Uterus (tissue), 4 donors: Measurements from ENCODE around the gene MUC5B. TPM values are rescaled to one million over a fixed set of nuclear protein-coding genes. Genes with fewer than 3 reads are reported as not detected.

Experiments used
- DNase-seq, 2 donors: peaks; one replicate each; pipeline ENCODE4 v3.0.0-alpha.2; 2019 to 2020
- H3K27ac ChIP-seq, 2 donors: fragments of 200-600 bp; sonication (generic); 1 replicate in 1 of 2; 2 replicates in 1 of 2; pipeline ENCODE4 v1.5.1; 2016 to 2018
- H3K27me3 ChIP-seq, 2 donors: fragments of 200-600 bp; sonication (generic); one replicate each; pipeline ENCODE4 v1.5.1; 2018 to 2019; ENCODE audit warnings: control low read depth in 1 of 2
- H3K36me3 ChIP-seq, 2 donors: fragments of 200-600 bp; sonication (generic); one replicate each; pipeline ENCODE4 v1.5.1; 2019; ENCODE audit warnings: control low read depth in 1 of 2
- H3K4me1 ChIP-seq, 2 donors: fragments of 200-600 bp; sonication (generic); one replicate each; pipeline ENCODE4 v1.5.1; 2018 to 2019; ENCODE audit warnings: control low read depth in 1 of 2
- H3K4me3 ChIP-seq, 2 donors: fragments of 200-600 bp; sonication (generic); 1 replicate in 1 of 2; 2 replicates in 1 of 2; pipeline ENCODE4 v1.5.1; 2018 to 2019; ENCODE audit warnings: mild to moderate bottlenecking in 1 of 2
- H3K9me3 ChIP-seq, 2 donors: fragments of 200-600 bp; sonication (generic); one replicate each; pipeline ENCODE4 v1.5.1; 2019; ENCODE audit warnings: control low read depth in 1 of 2
- CTCF ChIP-seq, 4 experiments: fragments of 200-600 bp in 2 of 4; fragments of 450-650 bp in 2 of 4; sonication (generic) in 2 of 4; IDR thresholded peaks; one replicate each; pipeline ENCODE4 v1.5.1; 2016 to 2019; ENCODE audit warnings: antibody characterized with exemption in 4 of 4, mild to moderate bottlenecking in 2 of 4, moderate library complexity in 1 of 4
- POLR2A ChIP-seq, 2 donors: fragments of 450-650 bp; IDR thresholded peaks; one replicate each; pipeline ENCODE4 v1.6.1; 2016; ENCODE audit warnings: antibody characterized with exemption in 2 of 2, mild to moderate bottlenecking in 1 of 2, moderate library complexity in 1 of 2
- intact Hi-C: fragments of 100-400 bp; cut with DNase I; formaldehyde crosslinking; loops from one replicate; pipeline ENCODE4 v1.15.1; 2023; ENCODE audit warnings: low total_unique reads
- total RNA-seq, 4 donors: library from RNA; depleted of rRNA in 3 of 4; stranded (reverse); fragments of >200 nt in 3 of 4; gene quantifications; one replicate each; pipeline versions ENCODE4 v1.1.0 to v1.2.4, GENCODE V29; 2014 to 2023
- donor health status: DM: yes; HTN: yes; CAD: no.

The MUC5B gene
- total RNA-seq, 4 donors from 2014 or later: under 0.01 to 3.8 (median 0.71) TPM

- H3K4me1 ChIP-seq: no peaks in the 10 kb centered on the region
- no peak for DNase-seq
- H3K4me3 ChIP-seq: no peak overlapping the region
- no peaks in the 10 kb centered on the region for H3K27me3 ChIP-seq
- no peak overlapping the region for H3K27ac ChIP-seq
- no peaks in the 10 kb centered on the region for H3K36me3 ChIP-seq
- intact Hi-C loops: no loop called here
- TF ChIP-seq CTCF (IDR thresholded peaks at IDR 0.05) (no peak), POLR2A (IDR thresholded peaks at IDR 0.05) (no peak)
- H3K9me3 ChIP-seq: no peaks in the 10 kb centered on the region
These were observed 1.9 kb downstream of the MUC5B start for GRCh38 chr11:1224491-1225385.

GRCh38 chr11:1225386-1226225 is 2.7 kb downstream of the MUC5B start:
- no peaks in the 10 kb centered on the region for H3K9me3 ChIP-seq
- no peak for DNase-seq
- H3K27ac ChIP-seq: no peak overlapping the region
- no peaks in the 10 kb centered on the region for H3K36me3 ChIP-seq
- intact Hi-C loops: no loop called here
- H3K4me1 ChIP-seq: no peaks in the 10 kb centered on the region
- H3K4me3 ChIP-seq: no peak overlapping the region
- peaks cover 0 to 5% of the 10 kb centered on the region in 2 donors for H3K27me3 ChIP-seq
- TF ChIP-seq POLR2A (IDR thresholded peaks at IDR 0.05): no peak
- no peak for TF ChIP-seq CTCF (IDR thresholded peaks at IDR 0.05)

- no peak for DNase-seq
- Histone ChIP-seq H3K4me1 (no peaks in the 10 kb centered on the region), H3K9me3 (no peaks in the 10 kb centered on the region), H3K4me3 (no peak overlapping the region), H3K27me3 (peaks cover 0 to 5% of the 10 kb centered on the region in 2 donors), H3K36me3 (no peaks in the 10 kb centered on the region), H3K27ac (no peak overlapping the region)
- TF ChIP-seq POLR2A (IDR thresholded peaks at IDR 0.05) (no peak), CTCF (IDR thresholded peaks at IDR 0.05) (no peak)
- intact Hi-C loops: no loop called here
These were observed 3.5 kb downstream of the MUC5B start for GRCh38 chr11:1226226-1226985.

- TF ChIP-seq POLR2A (IDR thresholded peaks at IDR 0.05): no peak
- no peak for TF ChIP-seq CTCF (IDR thresholded peaks at IDR 0.05)
- intact Hi-C loops: no loop called here
- Histone ChIP-seq H3K27ac (no peak overlapping the region), H3K36me3 (no peaks in the 10 kb centered on the region), H3K9me3 (no peaks in the 10 kb centered on the region), H3K4me3 (no peak overlapping the region), H3K4me1 (no peaks in the 10 kb centered on the region), H3K27me3 (peaks cover 0 to 5% of the 10 kb centered on the region in 2 donors)
- DNase-seq: no peak
These were observed 4.2 kb downstream of the MUC5B start for GRCh38 chr11:1226986-1227550.
